Stimulated activated CD4-positive, alpha-beta T cell treated with anti-CD3 and anti-CD28 coated beads, Interleukin-4, amount 100 ng/mL, for 48 hours (primary cell): Measurements from ENCODE around the gene MANF.

Experiments
- DNase-seq, 2 donors: peaks; one replicate each; pipeline ENCODE4 v3.0.0-alpha.2; 2020; ENCODE audit warnings: low read depth in 2 of 2

MANF gene

GRCh38 chr3:51390246-51391074 lies 5.4 kb downstream of the MANF start:
- DNase-seq: no peak

GRCh38 chr3:51391075-51391565 lies 6.0 kb downstream of the MANF start, which contains the start of gene RBM15B:
TSS of gene RBM15B (plus strand) at chr3:51391285. CDS start at chr3:51391400, 115 bp downstream.
- DNase-seq: peak; percentile 94 to 97

GRCh38 chr3:51391566-51392354 lies 6.7 kb downstream of the MANF start:
- DNase-seq: peak in 1 of 2 donors; percentile 27

GRCh38 chr3:51392355-51393133 lies 7.5 kb downstream of the MANF start:
- no peak for DNase-seq

- DNase-seq: no peak
These were observed 8.0 kb downstream of the MANF start for GRCh38 chr3:51393134-51393495.

- no peak for DNase-seq
These were observed 8.5 kb downstream of the MANF start for GRCh38 chr3:51393564-51393963.

- DNase-seq: no peak
These were observed 9.4 kb downstream of the MANF start for GRCh38 chr3:51394541-51394940.

GRCh38 chr3:51395493-51396213 lies 10.6 kb downstream of the MANF start:
- DNase-seq: no peak

- DNase-seq: no peak
These were observed 11.3 kb downstream of the MANF start for GRCh38 chr3:51396401-51396800.

- no peak for DNase-seq
These were observed 12.3 kb downstream of the MANF start for GRCh38 chr3:51397392-51397791.

- DNase-seq: no peak
These were observed 13.7 kb downstream of the MANF start for GRCh38 chr3:51398595-51399310.

- DNase-seq: no peak
These were observed 15.1 kb downstream of the MANF start for GRCh38 chr3:51400166-51400565.

GRCh38 chr3:51401735-51402134 lies 16.6 kb downstream of the MANF start:
- no peak for DNase-seq

- DNase-seq: no peak
These were observed 18.6 kb downstream of the MANF start for GRCh38 chr3:51403675-51404074.

- DNase-seq: no peak
These were observed 22.9 kb downstream of the MANF start for GRCh38 chr3:51408021-51408420.

GRCh38 chr3:51408813-51409212 lies 23.7 kb downstream of the MANF start:
- DNase-seq: no peak

- DNase-seq: no peak
These were observed 37.1 kb downstream of the MANF start for GRCh38 chr3:51422211-51422610.

- no peak for DNase-seq
These were observed 41.8 kb downstream of the MANF start for GRCh38 chr3:51426921-51427320.

GRCh38 chr3:51429138-51429537 lies 44.0 kb downstream of the MANF start:
- DNase-seq: no peak

GRCh38 chr3:51434110-51434509 lies 49.0 kb downstream of the MANF start:
- no peak for DNase-seq
